Measurements from ENCODE around the gene RTKN.

- no peak for TF ChIP-seq POLR2A (IDR thresholded peaks at IDR 0.05)
- no peak for TF ChIP-seq CTCF (IDR thresholded peaks at IDR 0.05 in 4 of 5, conservative IDR thresholded peaks at IDR 0.05 in 1 of 5)
Measured at GRCh38 chr2:74425523-74425922, 16.2 kb downstream of the RTKN start.
